ENCODE measurements around the gene WDFY4.

Gene WDFY4

DNA sequence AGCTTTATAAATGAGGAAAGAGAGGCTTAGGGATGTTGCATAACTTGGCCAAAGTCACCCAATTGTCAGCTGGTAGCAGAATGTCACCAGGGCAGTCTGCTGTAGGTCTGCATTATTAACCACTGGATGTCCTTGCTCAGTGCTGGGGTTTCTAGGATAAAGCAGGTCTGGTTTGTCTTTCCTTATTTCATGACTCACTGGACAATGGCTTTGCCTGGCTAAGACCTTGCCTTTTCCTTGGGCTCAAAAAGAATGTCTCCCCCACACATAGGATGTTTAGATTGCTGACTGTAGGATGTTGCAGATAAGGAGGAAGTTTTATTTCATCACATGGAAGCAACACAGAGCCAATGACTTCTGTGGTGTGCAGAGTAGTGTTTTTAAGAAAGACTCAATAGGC lies 29.4 kb downstream of the WDFY4 start:
- TF ChIP-seq TCF12 (IDR thresholded peaks at IDR 0.05; ENCODE audit: low read depth) (no peak), CEBPB (IDR thresholded peaks at IDR 0.05) (no peak), EGR1 (IDR thresholded peaks at IDR 0.05) (no peak), RAD21 (IDR thresholded peaks at IDR 0.05; ENCODE audit: low read depth) (no peak), ZBTB7A (IDR thresholded peaks at IDR 0.05; ENCODE audit: low read depth) (no peak), YY1 (IDR thresholded peaks at IDR 0.05; ENCODE audit: low read depth) (no peak), TAF1 (IDR thresholded peaks at IDR 0.05; ENCODE audit: low read depth) (no peak)

DNA sequence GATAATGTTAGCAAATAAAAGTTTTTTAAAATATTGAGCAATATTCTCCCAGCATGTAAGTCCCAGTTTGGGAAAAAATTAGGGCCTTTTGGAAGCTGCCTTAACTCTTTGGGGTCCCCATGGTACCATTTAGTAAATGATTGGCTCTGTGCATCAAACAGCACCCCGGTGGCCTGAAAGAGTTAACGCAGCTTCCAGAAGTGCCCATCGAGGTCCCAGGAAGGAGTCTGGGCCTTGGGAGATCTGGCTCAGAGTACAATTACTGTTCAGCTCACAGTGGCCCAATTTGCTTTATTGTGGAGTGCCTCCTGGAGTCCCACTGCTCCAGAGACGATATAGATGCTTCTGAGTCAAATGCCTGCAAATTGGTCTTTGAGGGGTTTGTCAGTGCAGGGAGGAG lies 31.7 kb downstream of the WDFY4 start:
- TF ChIP-seq TEAD4 (IDR thresholded peaks at IDR 0.05) (no peak), RAD21 (IDR thresholded peaks at IDR 0.05; ENCODE audit: low read depth) (no peak), FOXM1 (IDR thresholded peaks at IDR 0.05; ENCODE audit: borderline replicate concordance, low read depth) (no peak), CEBPB (IDR thresholded peaks at IDR 0.05) (no peak), CREB1 (IDR thresholded peaks at IDR 0.05; ENCODE audit: low read depth) (no peak), EP300 (IDR thresholded peaks at IDR 0.05; ENCODE audit: borderline replicate concordance) (no peak), YY1 (IDR thresholded peaks at IDR 0.05; ENCODE audit: low read depth) (no peak)
- TF ChIP-seq, protein P1, sequence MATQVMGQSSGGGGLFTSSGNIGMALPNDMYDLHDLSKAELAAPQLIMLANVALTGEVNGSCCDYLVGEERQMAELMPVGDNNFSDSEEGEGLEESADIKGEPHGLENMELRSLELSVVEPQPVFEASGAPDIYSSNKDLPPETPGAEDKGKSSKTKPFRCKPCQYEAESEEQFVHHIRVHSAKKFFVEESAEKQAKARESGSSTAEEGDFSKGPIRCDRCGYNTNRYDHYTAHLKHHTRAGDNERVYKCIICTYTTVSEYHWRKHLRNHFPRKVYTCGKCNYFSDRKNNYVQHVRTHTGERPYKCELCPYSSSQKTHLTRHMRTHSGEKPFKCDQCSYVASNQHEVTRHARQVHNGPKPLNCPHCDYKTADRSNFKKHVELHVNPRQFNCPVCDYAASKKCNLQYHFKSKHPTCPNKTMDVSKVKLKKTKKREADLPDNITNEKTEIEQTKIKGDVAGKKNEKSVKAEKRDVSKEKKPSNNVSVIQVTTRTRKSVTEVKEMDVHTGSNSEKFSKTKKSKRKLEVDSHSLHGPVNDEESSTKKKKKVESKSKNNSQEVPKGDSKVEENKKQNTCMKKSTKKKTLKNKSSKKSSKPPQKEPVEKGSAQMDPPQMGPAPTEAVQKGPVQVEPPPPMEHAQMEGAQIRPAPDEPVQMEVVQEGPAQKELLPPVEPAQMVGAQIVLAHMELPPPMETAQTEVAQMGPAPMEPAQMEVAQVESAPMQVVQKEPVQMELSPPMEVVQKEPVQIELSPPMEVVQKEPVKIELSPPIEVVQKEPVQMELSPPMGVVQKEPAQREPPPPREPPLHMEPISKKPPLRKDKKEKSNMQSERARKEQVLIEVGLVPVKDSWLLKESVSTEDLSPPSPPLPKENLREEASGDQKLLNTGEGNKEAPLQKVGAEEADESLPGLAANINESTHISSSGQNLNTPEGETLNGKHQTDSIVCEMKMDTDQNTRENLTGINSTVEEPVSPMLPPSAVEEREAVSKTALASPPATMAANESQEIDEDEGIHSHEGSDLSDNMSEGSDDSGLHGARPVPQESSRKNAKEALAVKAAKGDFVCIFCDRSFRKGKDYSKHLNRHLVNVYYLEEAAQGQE (IDR thresholded peaks at IDR 0.05; ENCODE audit: low read depth), result no peak

DNA sequence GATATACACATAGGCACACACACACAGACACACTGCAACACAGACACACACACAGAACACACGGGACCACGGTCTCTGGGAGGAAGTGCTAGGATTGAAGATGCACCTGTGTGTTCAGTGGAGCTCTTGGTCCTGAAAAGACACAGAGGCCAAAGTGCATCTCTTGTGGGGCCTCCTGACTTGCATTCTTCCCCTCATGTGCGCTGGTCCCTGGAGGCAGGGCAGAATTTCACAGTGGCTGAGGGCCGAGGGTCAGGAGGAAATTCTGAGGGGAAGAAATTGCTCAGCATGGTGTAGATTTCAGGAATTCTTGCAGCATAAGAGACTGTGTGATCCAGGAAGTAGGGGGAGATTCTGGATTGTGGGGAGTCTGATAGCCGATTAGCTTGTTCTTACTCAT lies 35.9 kb downstream of the WDFY4 start:
- TF ChIP-seq CREB1 (IDR thresholded peaks at IDR 0.05; ENCODE audit: low read depth), result no peak
- TF ChIP-seq MAX (IDR thresholded peaks at IDR 0.05), result no peak
- TF ChIP-seq, protein P2, sequence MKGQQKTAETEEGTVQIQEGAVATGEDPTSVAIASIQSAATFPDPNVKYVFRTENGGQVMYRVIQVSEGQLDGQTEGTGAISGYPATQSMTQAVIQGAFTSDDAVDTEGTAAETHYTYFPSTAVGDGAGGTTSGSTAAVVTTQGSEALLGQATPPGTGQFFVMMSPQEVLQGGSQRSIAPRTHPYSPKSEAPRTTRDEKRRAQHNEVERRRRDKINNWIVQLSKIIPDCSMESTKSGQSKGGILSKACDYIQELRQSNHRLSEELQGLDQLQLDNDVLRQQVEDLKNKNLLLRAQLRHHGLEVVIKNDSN (IDR thresholded peaks at IDR 0.05), result no peak
- TF ChIP-seq TCF12 (IDR thresholded peaks at IDR 0.05; ENCODE audit: low read depth), result no peak
- TF ChIP-seq EGR1 (IDR thresholded peaks at IDR 0.05), result no peak
- no peak for TF ChIP-seq YY1 (IDR thresholded peaks at IDR 0.05; ENCODE audit: low read depth)
- no peak for TF ChIP-seq FOXM1 (IDR thresholded peaks at IDR 0.05; ENCODE audit: borderline replicate concordance, low read depth)
- no peak for TF ChIP-seq RAD21 (IDR thresholded peaks at IDR 0.05; ENCODE audit: low read depth)
- no peak for TF ChIP-seq TEAD4 (IDR thresholded peaks at IDR 0.05)
- TF ChIP-seq EP300 (IDR thresholded peaks at IDR 0.05; ENCODE audit: borderline replicate concordance), result no peak
- TF ChIP-seq, protein P1 (IDR thresholded peaks at IDR 0.05; ENCODE audit: low read depth), result no peak
- TF ChIP-seq TAF1 (IDR thresholded peaks at IDR 0.05; ENCODE audit: low read depth), result no peak

DNA sequence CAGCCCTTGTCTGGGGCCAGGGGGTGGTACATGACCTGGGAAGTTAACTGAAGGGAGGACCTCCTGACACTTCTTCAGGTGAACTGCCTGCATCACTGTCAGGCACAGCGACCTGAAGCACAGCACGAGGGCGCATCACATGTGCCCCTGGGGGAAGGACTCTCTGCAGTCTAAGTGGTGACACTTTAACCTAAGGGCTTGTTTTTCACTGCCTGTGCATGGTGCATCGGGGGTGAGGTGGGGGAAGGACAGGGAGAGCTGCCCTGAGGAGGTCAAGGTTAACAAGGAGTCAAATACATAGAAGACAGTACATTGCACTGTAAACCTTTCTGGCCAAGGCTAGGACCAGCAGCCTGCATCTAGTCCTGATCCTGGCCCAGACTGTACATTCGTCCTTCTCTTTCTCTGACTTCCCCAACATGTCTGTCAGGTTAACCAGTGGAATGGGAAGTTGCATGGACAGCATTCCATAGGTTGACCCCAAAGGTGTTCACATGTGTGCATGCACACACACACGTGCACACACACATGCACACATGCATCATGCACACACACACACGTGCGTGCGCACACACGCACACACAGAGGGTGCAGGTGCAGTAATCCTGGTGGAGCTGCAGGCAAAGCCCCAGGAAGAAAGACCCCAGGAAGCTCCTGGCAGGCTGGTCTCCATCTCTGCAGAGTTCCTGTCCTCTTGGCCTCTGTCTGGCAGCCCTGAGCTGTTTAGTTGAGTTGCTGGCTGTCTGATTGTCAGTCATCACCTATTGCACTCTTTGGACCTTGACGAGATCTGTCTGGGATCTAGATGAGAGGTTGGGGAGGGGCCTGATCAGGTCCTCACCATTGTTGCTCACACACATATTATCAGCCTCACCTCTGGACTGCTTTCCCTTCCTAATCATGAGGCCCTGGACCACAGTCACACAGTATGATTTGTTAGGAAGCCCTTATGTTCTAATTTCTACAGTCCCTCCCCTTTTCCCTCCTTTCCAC lies 37.8 kb downstream of the WDFY4 start:
- TF ChIP-seq FOXM1 (IDR thresholded peaks at IDR 0.05; ENCODE audit: borderline replicate concordance, low read depth), result no peak
- TF ChIP-seq EGR1 (IDR thresholded peaks at IDR 0.05), result no peak
- TF ChIP-seq YY1 (IDR thresholded peaks at IDR 0.05; ENCODE audit: low read depth), result no peak
- TF ChIP-seq TEAD4 (IDR thresholded peaks at IDR 0.05), result no peak

- no peak for TF ChIP-seq CREB1 (IDR thresholded peaks at IDR 0.05; ENCODE audit: low read depth)
- TF ChIP-seq, protein P1 (IDR thresholded peaks at IDR 0.05; ENCODE audit: low read depth), result peak; percentile 79
Measured at GRCh38 chr10:48724127-48724526, 39.5 kb downstream of the WDFY4 start.

Data from Ishikawa (cell line).